HG03565 (cell line): Measurements from ENCODE around the gene ASCC3.
"Not testable (repeated sequence)": the region's sequence is repeated elsewhere in the genome, so short reads cannot be mapped to it uniquely, and the experiment has no call there.

Source experiments
- ATAC-seq: cut with Tn5 transposase; IDR thresholded peaks from one replicate; pipeline ENCODE4 v1.9.1; 2021; ENCODE audit warnings: mild to moderate bottlenecking, moderate library complexity; ENCODE audit not compliant: unreplicated experiment

ASCC3 gene

DNA sequence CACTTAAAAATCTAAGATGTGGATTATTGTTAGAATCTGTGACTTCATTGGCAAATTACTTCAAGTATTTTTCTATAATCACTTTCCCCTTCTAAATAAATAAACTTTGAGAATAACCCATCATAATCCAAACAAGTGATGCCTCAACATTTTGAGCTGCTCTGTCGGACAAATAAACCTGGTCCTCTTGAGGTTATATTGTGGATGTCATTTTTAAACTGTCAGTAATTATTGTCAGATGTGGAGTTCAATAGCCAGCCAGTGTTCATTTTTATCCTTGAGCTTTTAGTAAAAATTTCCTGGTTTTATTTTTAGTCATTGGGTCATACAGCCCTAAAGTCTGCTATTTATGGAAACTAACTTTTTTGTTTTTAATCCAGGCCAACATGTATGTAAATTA is 9.5 kb upstream of the ASCC3 start:
- not testable (repeated sequence) for ATAC-seq

GRCh38 chr6:100889351-100889750 is 8.2 kb upstream of the ASCC3 start:
- no peak for ATAC-seq

DNA sequence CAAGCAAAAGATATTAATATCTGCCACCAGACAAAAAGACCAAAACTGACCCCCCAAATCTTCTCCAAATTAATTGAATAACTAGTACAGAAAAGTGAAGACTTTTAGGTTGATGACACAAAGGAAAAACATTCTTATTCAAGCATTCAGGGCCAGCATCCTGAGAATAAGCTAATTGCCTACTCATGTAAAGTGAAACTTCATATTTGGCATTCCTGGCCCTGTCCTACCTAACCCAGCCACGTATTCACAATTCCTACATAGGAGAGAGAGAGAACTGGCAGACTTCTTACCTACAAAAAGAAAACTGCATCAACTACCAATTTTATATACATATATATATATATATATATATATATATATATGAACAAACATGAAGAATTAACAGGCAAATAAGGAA is 4.9 kb upstream of the ASCC3 start:
- ATAC-seq, result no peak

DNA sequence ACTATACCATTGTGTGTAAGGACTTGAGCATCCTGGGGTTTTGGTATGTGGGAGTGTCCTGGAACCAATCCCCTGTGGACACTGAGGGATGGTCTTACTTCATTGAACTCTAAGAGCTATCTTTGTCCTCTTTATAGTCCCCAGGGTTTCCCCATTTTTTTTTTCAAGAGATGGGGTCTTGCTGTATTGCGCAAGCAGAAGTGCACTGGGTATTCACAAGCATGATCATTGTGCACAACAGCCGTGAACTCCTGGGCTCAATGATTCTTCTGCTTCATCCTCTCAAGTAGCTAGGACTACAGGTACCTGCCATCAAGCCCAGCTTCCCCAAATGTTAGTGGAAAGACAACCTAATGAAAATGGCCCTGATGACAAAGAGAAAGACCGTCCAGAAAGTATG is 2.2 kb upstream of the ASCC3 start:
- ATAC-seq, result no peak

DNA sequence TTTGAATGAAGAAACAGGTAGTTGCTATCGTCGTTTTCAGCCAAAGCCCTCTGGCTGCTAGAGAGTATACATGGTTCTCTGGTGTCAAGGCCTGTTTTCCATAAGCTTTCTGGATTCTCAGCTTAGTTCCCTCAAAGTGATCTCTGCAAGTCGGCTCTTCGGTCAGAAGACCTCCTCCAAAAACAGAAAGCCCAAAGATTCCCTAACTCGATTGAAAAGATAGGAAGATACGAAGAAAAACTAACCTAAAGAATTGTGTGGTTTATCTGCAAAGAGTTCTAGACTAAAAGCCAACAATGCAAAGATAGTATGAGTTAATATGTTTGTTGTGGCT is 545 bp upstream of the ASCC3 start:
- no peak for ATAC-seq

DNA sequence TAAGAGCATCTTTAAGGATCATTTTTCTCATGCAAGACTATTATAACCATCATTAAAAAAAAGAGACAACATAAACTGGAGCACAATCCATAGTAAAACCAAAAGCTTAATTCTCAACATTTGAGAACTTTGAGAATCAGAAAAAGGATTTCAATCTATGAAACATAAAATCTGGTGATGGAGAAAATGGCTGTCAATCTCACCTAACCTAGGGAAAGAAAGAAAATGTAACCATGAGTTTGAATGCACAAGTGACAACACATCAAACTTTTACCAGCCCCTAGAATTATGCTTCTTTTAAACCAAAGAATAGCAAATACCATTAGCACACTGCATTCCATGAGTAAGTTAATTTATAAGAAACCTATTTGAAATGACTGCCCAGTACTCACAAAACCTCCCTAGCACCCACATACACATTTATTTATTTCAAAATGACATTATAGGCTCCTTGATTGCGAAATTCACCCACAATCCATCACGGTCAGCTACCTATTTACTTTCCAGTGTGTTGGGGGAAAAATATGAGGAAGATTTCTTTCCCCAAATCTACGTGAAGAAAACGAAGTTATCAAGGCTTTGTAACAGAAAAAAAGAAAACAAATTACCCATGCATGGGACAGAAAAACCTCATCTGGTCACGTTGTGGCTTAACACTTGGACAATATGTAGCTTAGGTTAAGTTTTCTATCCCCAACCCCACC is 828 bp downstream of the ASCC3 start:
- no peak for ATAC-seq

GRCh38 chr6:100879317-100879716 is 1.8 kb downstream of the ASCC3 start:
- ATAC-seq, result no peak

DNA sequence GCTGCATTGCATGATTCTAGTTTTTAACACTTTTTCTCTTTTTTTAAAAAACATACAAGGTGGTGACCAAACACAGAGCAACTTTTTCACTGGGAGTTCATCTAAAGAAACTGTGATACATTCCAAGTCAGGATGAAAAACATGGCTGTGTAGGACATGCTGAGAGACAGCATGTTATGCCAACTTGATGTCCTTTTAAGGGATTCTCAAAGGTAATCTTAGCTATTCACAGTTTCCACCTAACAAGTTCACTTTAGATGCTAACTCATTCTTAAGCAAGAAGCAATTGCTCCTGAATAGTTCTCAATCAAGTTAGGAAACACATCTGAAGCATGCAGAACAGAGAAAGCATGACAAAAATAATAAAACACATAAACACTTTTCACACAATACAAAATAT is 3.3 kb downstream of the ASCC3 start:
- ATAC-seq, result no peak

DNA sequence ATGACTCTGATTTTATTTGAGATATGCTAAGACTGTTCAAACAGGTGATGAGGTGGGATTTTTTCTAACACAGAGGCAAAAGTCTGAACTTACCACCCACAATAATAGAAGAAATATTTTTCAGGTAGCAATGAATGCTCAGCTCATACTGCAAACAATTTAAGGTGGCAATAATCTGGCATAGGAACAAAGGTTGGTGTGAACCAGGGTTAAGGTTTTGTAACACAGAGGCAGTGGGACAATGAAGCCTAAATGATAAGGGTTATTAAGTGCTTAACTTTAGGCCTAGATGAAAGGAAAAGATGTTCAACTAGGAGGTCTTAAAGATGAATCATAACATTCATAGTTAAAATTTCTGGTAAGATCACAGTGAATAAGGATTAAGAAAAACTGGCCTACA is 4.9 kb downstream of the ASCC3 start:
- no peak for ATAC-seq

GRCh38 chr6:100865525-100865924 is 15.6 kb downstream of the ASCC3 start:
- ATAC-seq, result no peak

DNA sequence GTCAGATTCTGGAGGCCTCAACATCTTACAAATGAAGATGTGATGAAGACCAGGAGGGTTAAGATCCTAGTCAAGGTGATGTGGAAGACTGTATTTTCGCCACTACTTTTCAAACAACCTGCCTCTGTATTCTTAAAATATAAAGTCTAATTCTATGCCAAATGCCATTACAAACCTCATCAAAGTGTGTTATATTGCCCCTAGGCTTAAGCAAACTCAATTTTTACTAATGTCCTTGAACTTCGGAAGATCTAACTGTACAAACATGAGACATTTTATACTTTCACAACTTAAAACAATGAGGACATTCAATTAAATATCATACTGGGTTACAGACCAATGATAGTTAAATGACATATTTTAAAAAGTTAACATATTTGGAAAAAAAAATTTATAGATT is 19.1 kb downstream of the ASCC3 start:
- ATAC-seq, result no peak

DNA sequence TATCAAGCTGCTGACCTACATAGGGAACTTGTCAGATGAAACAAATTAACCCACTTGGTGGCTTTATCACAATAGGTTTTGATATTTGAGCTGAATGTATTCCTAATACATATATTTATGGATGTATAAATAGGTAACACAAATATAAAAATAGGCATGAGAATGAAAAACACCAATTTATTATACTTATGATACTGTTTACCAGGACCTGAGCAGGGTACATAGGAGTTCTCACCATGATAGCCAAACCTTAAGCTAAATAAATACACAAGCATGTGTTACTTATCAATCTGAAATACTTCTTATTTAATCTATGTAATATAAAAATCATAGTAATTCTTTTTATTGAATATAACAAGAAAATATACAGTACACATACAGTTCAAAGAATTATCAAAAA is 25.0 kb downstream of the ASCC3 start:
- no peak for ATAC-seq

DNA sequence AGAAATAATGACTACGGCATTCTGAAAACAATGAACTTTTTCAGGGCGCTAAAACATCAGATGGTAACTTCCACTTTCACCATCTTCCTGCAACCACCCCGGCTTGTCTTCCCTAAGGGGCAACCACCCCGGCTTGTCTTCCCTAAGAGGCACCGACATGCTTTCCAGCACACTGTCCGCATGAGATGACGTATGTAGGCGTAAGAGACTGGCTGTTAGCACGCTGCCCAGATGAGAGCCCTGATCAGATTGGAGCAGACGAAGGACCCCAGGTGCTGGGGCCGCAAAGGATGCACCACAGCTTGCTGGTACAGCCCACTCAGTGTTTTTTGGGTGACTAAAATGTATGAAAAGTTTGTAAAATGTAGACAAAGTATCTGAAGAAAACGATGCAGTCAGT is 29.3 kb downstream of the ASCC3 start:
- ATAC-seq, result no peak

- no peak for ATAC-seq
These were observed 31.0 kb downstream of the ASCC3 start for GRCh38 chr6:100850174-100850573.

GRCh38 chr6:100846276-100846675 is 34.9 kb downstream of the ASCC3 start:
- ATAC-seq, result no peak

DNA sequence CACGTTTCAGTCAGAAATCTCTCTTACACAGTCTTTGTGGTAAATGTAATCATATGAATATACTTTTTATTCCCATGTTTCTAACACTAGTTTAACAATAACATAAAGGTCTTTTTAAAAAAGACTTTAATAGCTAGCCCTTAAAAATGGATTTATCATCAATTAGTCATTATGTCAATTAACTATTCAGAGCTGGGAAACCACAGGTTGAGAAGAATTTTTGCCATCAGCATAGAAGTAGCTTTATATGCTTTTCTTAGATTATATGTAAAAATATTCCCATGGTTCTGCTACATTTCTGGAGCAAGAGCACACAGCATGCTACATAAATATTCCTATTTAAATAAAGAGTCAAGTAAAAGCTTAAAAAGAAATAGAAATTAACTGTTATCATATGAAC is 35.5 kb downstream of the ASCC3 start:
- ATAC-seq, result no peak

- ATAC-seq, result no peak
These were observed 41.7 kb downstream of the ASCC3 start for GRCh38 chr6:100839419-100839818.

DNA sequence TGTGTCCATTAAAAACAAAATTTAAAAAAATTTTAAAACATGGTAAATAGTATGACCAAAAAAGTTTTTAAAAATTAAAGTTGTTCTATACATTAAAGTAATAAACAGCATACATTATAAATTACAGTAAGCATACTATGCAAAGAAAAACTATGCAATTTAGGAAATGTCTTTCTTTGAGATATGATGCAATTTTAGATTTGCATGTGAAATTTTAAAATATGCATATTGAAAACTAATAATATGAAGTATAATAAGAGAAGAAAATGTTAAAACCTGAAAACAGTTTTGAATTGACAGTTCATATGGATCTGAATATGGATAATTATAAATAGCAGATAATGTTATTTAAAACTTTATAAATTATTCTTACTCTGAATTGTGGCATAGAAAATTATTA is 43.1 kb downstream of the ASCC3 start:
- no peak for ATAC-seq

DNA sequence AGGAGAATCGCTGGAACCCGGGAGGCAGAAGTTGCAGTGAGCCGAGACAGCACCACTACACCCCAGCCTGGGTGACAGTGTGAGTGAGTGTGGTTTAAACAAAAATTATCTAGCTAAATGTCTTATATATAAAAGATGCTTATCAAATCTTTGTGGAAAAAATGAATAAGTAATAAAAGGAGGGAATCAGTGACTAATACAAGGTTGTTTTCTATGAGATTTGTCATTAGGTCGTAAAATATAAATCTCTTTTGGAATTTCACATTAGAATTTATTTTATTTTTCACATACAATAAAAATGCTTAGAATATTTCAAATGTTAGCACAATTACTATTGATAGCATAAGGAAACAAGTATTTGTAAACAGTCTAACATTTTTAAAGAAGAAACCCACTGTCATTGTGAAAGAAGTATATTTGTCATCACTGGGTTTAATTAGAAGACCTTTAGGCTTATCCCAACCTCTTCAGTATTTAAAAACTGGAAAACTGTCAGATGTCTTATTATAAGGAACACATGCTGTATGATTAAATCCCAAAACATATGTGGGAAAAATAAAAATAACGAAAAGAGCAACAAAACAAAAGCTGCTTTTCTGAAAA is 47.1 kb downstream of the ASCC3 start:
- ATAC-seq, result no peak

- not testable (repeated sequence) for ATAC-seq
These were observed 52.0 kb downstream of the ASCC3 start for GRCh38 chr6:100829077-100829595.

- no peak for ATAC-seq
These were observed 58.1 kb downstream of the ASCC3 start for GRCh38 chr6:100823041-100823440.

- no peak for ATAC-seq
These were observed 63.1 kb downstream of the ASCC3 start for GRCh38 chr6:100818066-100818465.

- ATAC-seq, result no peak
These were observed 71.1 kb downstream of the ASCC3 start for GRCh38 chr6:100810015-100810414.
